Measurements from ENCODE around the gene LRSAM1.
A peak's percentile ranks its signal among the peaks of the same experiment; 100 is the strongest.

The LRSAM1 gene

GRCh38 chr9:127500862-127501261 lies 49.6 kb downstream of the LRSAM1 start:
- no peak overlapping the region for H3K4me3 ChIP-seq (ENCODE audit: low read depth, low read length)
- TF ChIP-seq, protein P1, sequence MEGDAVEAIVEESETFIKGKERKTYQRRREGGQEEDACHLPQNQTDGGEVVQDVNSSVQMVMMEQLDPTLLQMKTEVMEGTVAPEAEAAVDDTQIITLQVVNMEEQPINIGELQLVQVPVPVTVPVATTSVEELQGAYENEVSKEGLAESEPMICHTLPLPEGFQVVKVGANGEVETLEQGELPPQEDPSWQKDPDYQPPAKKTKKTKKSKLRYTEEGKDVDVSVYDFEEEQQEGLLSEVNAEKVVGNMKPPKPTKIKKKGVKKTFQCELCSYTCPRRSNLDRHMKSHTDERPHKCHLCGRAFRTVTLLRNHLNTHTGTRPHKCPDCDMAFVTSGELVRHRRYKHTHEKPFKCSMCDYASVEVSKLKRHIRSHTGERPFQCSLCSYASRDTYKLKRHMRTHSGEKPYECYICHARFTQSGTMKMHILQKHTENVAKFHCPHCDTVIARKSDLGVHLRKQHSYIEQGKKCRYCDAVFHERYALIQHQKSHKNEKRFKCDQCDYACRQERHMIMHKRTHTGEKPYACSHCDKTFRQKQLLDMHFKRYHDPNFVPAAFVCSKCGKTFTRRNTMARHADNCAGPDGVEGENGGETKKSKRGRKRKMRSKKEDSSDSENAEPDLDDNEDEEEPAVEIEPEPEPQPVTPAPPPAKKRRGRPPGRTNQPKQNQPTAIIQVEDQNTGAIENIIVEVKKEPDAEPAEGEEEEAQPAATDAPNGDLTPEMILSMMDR (IDR thresholded peaks at IDR 0.05; ENCODE audit: low read depth, low read length) = no peak

GRCh38 chr9:127501821-127502343 lies 50.6 kb downstream of the LRSAM1 start:
- TF ChIP-seq, protein P1 (IDR thresholded peaks at IDR 0.05; ENCODE audit: low read depth, low read length) = no peak
- no peak overlapping the region for H3K4me3 ChIP-seq (ENCODE audit: low read depth, low read length)

- H3K4me3 ChIP-seq (ENCODE audit: low read depth, low read length) = no peak overlapping the region
- TF ChIP-seq, protein P1 (IDR thresholded peaks at IDR 0.05; ENCODE audit: low read depth, low read length) = no peak
Measured at GRCh38 chr9:127502706-127503378, 51.5 kb downstream of the LRSAM1 start.

- TF ChIP-seq, protein P1 (IDR thresholded peaks at IDR 0.05; ENCODE audit: low read depth, low read length) = no peak
- no peak overlapping the region for H3K4me3 ChIP-seq (ENCODE audit: low read depth, low read length)
Measured at GRCh38 chr9:127503379-127503921, 52.1 kb downstream of the LRSAM1 start.

GRCh38 chr9:127503947-127504886 lies 52.9 kb downstream of the LRSAM1 start:
- H3K4me3 ChIP-seq (ENCODE audit: low read depth, low read length) = no peak overlapping the region
- TF ChIP-seq, protein P1 (IDR thresholded peaks at IDR 0.05; ENCODE audit: low read depth, low read length) = peak; percentile 67

- no peak overlapping the region for H3K4me3 ChIP-seq (ENCODE audit: low read depth, low read length)
- TF ChIP-seq, protein P1 (IDR thresholded peaks at IDR 0.05; ENCODE audit: low read depth, low read length) = no peak
Measured at GRCh38 chr9:127504887-127505251, 53.6 kb downstream of the LRSAM1 start.

Data from WI38 (cell line).